Neural cell (in vitro differentiated cells): Measurements from ENCODE around the gene PRPF38B.

Source experiments
- EP300 ChIP-seq: fragments of 450-650 bp; conservative IDR thresholded peaks from 2 replicates; pipeline ENCODE4 v1.6.1; 2014; ENCODE audit warnings: antibody characterized with exemption, mild to moderate bottlenecking, moderate library complexity; ENCODE audit not compliant: poor library complexity, severe bottlenecking
- EZH2 ChIP-seq: fragments of 200-600, 300-800 bp; shearing (Covaris generic), sonication (generic); IDR thresholded peaks from 2 replicates; pipeline ENCODE4 v1.6.1; 2014; ENCODE audit warnings: antibody characterized with exemption, low read length, borderline replicate concordance, mild to moderate bottlenecking; ENCODE audit not compliant: insufficient read depth, poor library complexity, severe bottlenecking
- MXI1 ChIP-seq: fragments of 450-650 bp; conservative IDR thresholded peaks from 2 replicates; pipeline ENCODE4 v1.6.1; 2014; ENCODE audit warnings: antibody characterized with exemption, mild to moderate bottlenecking; ENCODE audit not compliant: poor library complexity, severe bottlenecking
- POLR2AphosphoS5 ChIP-seq: IDR thresholded peaks from 2 replicates; pipeline ENCODE4 v1.6.1; 2012
- RAD21 ChIP-seq: fragments of 450-650 bp; conservative IDR thresholded peaks from 2 replicates; pipeline ENCODE4 v1.6.1; 2014; ENCODE audit warnings: antibody characterized with exemption, mild to moderate bottlenecking, moderate library complexity
- SMC3 ChIP-seq: fragments of 450-650 bp; conservative IDR thresholded peaks from 2 replicates; pipeline ENCODE4 v1.6.1; 2014; ENCODE audit warnings: antibody characterized with exemption, mild to moderate bottlenecking, moderate library complexity; ENCODE audit not compliant: poor library complexity
- TAF1 ChIP-seq: IDR thresholded peaks from 2 replicates; pipeline ENCODE4 v1.6.1; 2012; ENCODE audit warnings: low read depth
- TF ChIP-seq, protein P1 (sequence below): fragments of 450-650 bp; IDR thresholded peaks from 2 replicates; pipeline ENCODE4 v1.5.1; 2014; ENCODE audit warnings: antibody characterized with exemption, mild to moderate bottlenecking, moderate library complexity; ENCODE audit not compliant: poor library complexity, severe bottlenecking
- TF ChIP-seq, protein P2 (sequence below): IDR thresholded peaks from 2 replicates; pipeline ENCODE4 v1.6.1; 2012; ENCODE audit warnings: borderline replicate concordance

GRCh38 chr1:108646265-108646647 lies 45.9 kb upstream of the PRPF38B start:
- TF ChIP-seq, protein P1, sequence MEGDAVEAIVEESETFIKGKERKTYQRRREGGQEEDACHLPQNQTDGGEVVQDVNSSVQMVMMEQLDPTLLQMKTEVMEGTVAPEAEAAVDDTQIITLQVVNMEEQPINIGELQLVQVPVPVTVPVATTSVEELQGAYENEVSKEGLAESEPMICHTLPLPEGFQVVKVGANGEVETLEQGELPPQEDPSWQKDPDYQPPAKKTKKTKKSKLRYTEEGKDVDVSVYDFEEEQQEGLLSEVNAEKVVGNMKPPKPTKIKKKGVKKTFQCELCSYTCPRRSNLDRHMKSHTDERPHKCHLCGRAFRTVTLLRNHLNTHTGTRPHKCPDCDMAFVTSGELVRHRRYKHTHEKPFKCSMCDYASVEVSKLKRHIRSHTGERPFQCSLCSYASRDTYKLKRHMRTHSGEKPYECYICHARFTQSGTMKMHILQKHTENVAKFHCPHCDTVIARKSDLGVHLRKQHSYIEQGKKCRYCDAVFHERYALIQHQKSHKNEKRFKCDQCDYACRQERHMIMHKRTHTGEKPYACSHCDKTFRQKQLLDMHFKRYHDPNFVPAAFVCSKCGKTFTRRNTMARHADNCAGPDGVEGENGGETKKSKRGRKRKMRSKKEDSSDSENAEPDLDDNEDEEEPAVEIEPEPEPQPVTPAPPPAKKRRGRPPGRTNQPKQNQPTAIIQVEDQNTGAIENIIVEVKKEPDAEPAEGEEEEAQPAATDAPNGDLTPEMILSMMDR, result no peak
- TF ChIP-seq EZH2 (no peak), POLR2AphosphoS5 (no peak), EP300 (no peak), RAD21 (no peak), TAF1 (no peak), SMC3 (no peak), MXI1 (no peak)
- TF ChIP-seq, protein P2, sequence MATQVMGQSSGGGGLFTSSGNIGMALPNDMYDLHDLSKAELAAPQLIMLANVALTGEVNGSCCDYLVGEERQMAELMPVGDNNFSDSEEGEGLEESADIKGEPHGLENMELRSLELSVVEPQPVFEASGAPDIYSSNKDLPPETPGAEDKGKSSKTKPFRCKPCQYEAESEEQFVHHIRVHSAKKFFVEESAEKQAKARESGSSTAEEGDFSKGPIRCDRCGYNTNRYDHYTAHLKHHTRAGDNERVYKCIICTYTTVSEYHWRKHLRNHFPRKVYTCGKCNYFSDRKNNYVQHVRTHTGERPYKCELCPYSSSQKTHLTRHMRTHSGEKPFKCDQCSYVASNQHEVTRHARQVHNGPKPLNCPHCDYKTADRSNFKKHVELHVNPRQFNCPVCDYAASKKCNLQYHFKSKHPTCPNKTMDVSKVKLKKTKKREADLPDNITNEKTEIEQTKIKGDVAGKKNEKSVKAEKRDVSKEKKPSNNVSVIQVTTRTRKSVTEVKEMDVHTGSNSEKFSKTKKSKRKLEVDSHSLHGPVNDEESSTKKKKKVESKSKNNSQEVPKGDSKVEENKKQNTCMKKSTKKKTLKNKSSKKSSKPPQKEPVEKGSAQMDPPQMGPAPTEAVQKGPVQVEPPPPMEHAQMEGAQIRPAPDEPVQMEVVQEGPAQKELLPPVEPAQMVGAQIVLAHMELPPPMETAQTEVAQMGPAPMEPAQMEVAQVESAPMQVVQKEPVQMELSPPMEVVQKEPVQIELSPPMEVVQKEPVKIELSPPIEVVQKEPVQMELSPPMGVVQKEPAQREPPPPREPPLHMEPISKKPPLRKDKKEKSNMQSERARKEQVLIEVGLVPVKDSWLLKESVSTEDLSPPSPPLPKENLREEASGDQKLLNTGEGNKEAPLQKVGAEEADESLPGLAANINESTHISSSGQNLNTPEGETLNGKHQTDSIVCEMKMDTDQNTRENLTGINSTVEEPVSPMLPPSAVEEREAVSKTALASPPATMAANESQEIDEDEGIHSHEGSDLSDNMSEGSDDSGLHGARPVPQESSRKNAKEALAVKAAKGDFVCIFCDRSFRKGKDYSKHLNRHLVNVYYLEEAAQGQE, result no peak
